GM21786 (cell line): ENCODE measurements around the gene DNMBP.

Experiments
- ATAC-seq: cut with Tn5 transposase; IDR thresholded peaks from one replicate; pipeline ENCODE4 v1.9.1; 2021; ENCODE audit not compliant: unreplicated experiment

DNMBP gene

DNA sequence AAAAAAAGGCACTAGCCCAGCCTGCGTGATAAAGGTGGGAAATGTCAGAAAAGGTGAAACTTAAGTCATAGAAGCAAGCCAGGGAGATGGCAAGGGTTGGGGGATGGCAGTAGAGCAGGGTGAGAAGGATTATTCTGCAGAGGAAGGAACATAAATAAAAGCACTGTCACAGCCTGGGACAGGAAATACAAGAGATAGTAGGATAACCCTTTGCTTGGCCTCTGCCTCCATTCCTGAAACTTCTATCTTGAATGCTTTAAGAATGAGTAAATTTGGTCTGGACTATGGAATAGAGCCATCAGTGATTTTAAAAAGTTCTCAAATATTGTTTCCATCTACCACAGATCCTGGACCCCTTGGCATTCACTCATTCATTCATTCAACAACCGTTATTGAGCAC, 177.3 kb downstream of the DNMBP start:
- no peak for ATAC-seq

DNA sequence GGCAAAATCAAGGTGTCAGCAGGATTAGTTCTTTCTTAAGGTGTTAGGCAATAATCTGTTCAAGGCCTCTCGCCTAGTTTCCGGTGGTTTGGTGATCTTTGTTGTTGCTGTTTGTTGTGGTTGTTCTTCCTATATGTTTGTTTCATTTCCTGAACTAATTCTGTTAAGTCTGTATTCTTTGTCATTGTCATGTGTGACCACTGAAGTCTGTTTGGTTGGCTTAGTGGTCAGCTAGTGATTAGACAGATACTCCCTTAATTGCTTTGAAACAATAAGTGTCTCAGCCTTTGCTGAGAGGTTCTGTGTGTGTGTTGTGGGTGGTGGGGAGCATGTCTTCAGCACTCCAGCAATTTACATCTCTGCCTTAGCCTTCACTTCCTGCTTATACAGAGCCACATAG, 181.3 kb downstream of the DNMBP start:
- ATAC-seq = no peak

DNA sequence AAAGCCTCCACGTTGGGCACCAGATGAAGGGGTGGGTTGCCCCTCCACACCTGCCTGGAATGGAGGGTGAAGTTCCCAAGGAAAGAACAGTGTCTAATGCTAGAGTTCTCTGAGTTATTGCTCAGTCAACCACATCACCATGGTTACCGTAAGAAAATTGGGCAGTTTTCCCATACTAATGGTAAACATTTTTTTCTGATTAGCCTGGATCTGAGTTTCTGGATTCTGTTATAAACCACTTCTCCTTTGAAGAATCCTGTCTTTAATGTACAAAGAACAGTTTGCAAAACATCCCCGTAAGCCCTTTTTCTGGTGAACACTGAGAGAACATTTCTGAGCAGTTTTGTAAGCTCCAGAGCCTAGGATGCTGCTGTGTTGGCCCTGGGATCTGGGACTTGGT, 181.8 kb downstream of the DNMBP start:
- no peak for ATAC-seq
